ENCODE measurements around the gene SLC25A38.

DNA sequence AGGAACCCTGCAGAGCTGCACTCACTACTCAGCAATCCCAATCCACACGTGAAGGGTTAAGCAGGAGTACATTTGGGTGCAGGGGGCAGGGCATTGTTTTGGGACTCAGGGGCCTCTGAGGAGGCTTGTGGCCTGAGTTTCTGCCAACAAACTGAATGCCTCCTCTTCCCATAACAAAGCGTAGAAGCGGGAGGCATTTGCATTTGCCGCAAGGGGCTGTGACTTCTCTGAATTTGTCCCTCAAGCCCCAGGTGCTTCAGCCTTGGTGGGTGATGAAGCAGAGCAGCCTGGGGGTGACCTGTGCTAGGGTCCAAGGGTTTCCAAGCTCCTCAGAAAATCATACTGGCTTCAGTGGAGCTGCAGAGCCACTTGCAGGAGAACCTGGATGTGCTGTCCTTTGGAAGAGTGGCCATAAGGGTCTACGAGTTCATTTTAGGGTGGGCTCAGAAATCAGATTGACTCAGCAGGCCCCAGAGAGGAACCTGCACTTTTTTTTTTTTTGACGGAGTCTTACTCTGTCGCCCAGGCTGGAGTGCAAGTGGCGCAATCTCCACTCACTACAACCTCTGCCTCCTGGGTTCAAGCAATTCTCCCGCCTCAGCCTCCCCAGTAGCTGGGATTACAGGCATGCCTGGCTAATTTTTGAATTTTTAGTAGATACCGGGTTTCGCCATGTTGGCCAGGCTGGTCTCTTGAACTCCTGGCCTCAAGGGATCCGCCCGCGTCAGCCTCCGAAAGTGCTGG, 21.9 kb downstream of the SLC25A38 start:
- TF ChIP-seq, protein P1, sequence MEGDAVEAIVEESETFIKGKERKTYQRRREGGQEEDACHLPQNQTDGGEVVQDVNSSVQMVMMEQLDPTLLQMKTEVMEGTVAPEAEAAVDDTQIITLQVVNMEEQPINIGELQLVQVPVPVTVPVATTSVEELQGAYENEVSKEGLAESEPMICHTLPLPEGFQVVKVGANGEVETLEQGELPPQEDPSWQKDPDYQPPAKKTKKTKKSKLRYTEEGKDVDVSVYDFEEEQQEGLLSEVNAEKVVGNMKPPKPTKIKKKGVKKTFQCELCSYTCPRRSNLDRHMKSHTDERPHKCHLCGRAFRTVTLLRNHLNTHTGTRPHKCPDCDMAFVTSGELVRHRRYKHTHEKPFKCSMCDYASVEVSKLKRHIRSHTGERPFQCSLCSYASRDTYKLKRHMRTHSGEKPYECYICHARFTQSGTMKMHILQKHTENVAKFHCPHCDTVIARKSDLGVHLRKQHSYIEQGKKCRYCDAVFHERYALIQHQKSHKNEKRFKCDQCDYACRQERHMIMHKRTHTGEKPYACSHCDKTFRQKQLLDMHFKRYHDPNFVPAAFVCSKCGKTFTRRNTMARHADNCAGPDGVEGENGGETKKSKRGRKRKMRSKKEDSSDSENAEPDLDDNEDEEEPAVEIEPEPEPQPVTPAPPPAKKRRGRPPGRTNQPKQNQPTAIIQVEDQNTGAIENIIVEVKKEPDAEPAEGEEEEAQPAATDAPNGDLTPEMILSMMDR (IDR thresholded peaks at IDR 0.05; ENCODE audit: poor library complexity, severe bottlenecking), result no peak
- TF ChIP-seq EZH2 (IDR thresholded peaks at IDR 0.05; ENCODE audit: borderline replicate concordance, insufficient read depth, low read length, poor library complexity, severe bottlenecking), result no peak
- TF ChIP-seq, protein P2, sequence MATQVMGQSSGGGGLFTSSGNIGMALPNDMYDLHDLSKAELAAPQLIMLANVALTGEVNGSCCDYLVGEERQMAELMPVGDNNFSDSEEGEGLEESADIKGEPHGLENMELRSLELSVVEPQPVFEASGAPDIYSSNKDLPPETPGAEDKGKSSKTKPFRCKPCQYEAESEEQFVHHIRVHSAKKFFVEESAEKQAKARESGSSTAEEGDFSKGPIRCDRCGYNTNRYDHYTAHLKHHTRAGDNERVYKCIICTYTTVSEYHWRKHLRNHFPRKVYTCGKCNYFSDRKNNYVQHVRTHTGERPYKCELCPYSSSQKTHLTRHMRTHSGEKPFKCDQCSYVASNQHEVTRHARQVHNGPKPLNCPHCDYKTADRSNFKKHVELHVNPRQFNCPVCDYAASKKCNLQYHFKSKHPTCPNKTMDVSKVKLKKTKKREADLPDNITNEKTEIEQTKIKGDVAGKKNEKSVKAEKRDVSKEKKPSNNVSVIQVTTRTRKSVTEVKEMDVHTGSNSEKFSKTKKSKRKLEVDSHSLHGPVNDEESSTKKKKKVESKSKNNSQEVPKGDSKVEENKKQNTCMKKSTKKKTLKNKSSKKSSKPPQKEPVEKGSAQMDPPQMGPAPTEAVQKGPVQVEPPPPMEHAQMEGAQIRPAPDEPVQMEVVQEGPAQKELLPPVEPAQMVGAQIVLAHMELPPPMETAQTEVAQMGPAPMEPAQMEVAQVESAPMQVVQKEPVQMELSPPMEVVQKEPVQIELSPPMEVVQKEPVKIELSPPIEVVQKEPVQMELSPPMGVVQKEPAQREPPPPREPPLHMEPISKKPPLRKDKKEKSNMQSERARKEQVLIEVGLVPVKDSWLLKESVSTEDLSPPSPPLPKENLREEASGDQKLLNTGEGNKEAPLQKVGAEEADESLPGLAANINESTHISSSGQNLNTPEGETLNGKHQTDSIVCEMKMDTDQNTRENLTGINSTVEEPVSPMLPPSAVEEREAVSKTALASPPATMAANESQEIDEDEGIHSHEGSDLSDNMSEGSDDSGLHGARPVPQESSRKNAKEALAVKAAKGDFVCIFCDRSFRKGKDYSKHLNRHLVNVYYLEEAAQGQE (IDR thresholded peaks at IDR 0.05; ENCODE audit: borderline replicate concordance), result no peak
- no peak for TF ChIP-seq POLR2AphosphoS5 (IDR thresholded peaks at IDR 0.05)
- TF ChIP-seq MXI1 (conservative IDR thresholded peaks at IDR 0.05; ENCODE audit: poor library complexity, severe bottlenecking), result no peak
- no peak for TF ChIP-seq TAF1 (IDR thresholded peaks at IDR 0.05; ENCODE audit: low read depth)

Data from neural cell (in vitro differentiated cells).